ENCODE data around the gene RNU6-9.
"Not testable (repeated sequence)": the region's sequence is repeated elsewhere in the genome, so short reads cannot be mapped to it uniquely, and the experiment has no call there.

Gene RNU6-9

DNA sequence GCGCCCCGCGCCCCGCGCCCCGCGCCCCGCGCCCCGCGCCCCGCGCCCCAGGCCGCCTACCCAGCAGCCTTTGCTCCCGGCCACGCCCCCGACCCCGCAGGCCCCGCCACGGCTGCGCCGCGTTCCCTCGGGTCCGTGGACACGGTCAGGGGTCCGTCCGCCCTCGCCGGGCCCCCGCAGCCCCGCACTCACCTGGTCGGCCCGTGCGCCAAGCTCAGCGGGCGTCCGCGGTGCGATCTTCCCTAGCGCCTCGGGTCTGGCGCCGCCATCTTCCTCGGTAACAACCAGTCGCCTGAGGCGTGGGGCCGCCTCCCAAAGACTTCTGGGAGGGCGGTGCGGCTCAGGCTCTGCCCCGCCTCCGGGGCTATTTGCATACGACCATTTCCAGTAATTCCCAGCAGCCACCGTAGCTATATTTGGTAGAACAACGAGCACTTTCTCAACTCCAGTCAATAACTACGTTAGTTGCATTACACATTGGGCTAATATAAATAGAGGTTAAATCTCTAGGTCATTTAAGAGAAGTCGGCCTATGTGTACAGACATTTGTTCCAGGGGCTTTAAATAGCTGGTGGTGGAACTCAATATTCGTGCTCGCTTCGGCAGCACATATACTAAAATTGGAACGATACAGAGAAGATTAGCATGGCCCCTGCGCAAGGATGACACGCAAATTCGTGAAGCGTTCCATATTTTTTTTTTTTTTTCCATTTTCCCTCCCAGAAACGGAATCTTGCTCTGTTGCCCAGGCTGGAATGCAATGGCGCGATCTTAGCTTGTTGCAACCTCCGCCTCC, at the start of gene RNU6-9, which contains the start of gene MED16:
Gene RNU6-9 (plus strand): TSS at position 591 of the 796 bp plus-strand sequence.
Gene MED16 (minus strand): TSS at position 294 of the 796 bp plus-strand sequence. CDS start 2,056 bp downstream, outside the sequence.
- DNase-seq (ENCODE audit: low read depth in 2 of 2): peak; percentile 74 to 81

GRCh38 chr19:843836-844545, 49.3 kb upstream of the RNU6-9 start:
- no peak for DNase-seq (ENCODE audit: low read depth in 2 of 2)

DNA sequence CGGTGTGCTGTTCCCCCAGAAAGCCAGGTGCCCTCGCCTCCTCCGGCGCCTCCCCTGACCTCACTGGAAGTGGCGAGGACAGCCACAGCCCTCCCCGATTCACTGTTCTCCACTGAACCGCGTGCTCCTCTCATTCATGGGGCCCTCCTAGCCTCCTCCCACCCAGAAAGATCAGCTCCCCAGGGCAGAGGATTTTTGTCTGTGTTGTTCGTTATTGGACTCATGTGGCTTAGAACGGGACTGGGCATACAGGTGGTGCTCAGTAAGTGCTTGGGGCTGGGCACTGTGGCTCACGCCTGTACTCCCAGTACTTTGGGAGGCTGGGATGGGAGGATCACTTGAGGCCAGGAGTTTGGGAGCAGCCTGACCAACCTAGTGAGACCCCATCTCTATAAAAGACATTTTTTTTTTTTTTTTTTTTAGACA, 48.7 kb upstream of the RNU6-9 start:
- DNase-seq (ENCODE audit: low read depth in 2 of 2): no peak

DNA sequence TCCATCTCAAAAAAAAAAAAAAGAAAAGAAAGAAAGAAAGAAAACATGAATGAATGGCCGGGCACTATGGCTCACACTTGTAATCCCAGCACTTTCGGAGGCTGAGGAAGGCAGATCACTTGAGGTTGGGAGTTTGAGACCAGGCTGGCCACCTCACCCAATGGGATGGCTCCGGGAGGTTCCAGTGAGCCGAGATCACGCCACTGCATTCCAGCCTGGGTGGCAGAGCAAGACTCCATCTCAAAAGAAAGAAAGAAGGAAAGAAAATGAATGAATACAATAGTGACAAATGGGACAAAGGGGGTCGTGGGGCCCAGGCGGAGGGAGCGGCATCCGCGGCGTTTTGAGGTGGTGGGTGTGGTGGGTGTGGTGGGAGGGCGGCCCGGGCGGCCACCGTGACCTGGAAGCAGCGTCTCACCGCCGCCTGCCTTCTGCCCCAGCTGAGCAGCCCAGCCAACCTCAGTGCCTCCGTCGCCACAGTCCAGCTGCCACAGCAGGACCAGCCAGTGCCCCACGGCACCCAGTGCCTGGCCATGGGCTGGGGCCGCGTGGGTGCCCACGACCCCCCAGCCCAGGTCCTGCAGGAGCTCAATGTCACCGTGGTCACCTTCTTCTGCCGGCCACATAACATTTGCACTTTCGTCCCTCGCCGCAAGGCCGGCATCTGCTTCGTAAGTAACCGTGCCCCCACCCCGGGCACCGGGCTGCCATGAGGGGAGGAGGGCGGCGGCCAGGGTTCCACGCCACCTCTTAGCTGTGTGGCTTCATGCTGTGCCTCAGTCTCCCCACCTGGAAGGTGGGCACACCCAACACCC, 47.4 kb upstream of the RNU6-9 start:
- DNase-seq (ENCODE audit: low read depth in 2 of 2): no peak

- no peak for DNase-seq (ENCODE audit: low read depth in 2 of 2)
These were observed 44.8 kb upstream of the RNU6-9 start for GRCh38 chr19:848386-848921.

- DNase-seq (ENCODE audit: low read depth in 2 of 2): not testable (repeated sequence)
These were observed 44.1 kb upstream of the RNU6-9 start for GRCh38 chr19:849195-849594.

DNA sequence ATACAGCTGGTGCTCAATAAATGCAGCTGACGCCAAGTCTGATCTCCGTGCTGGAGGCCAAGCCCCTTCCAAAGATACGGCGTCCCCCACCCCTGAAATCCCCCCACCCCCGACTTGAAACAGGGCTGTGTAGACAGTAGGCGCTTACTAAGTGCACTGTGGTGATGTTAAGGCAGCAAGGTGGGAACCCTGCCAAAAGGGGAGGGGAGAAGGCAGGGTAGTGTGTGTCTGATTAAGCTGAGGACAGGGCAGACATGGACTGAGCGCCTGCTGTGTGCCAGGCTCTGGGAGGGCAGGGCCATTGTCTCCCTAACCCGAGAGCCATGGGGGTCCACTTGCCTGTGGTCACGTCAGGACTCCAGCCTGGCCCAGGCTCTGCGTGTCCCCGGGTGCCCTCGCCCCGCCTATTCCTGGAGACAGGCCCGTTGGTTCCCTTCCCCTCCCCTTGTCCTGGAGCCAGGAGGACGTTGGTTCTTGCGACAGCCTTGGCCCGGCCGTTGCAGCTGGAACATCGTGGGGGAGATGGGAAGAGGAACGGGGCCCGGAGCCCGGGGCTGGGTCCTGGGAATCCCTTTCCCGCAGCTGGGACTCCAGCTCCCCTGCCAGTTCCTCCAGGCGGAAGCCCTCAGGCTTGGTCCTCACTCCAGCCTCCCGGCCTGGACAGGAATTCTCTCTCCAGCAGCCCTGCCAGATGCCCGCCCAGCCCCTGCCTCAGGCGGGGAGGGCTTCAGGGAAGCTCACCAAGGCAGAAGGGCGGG, 42.9 kb upstream of the RNU6-9 start:
- DNase-seq (ENCODE audit: low read depth in 2 of 2): no peak

DNA sequence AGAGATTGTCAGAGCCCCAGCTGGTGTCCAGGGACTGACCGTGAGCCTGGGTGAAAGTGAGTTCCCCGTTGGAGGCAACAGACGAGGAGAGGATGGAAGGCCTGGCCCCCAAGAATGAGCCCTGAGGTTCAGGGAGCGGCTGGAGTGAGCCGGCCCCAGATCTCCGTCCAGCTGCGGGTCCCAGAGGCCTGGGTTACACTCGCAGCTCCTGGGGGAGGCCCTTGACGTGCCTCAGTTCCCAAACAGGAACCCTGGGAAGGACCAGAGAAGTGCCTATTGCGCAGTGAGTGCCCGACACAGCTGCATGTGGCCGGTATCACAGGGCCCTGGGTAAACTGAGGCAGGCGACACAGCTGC, 42.3 kb upstream of the RNU6-9 start:
- no peak for DNase-seq (ENCODE audit: low read depth in 2 of 2)

- DNase-seq (ENCODE audit: low read depth in 2 of 2): no peak
These were observed 40.9 kb upstream of the RNU6-9 start, which contains the start of gene ELANE for GRCh38 chr19:852136-853013. Gene ELANE, plus strand, starts transcription at chr19:852303. Its CDS starts 26 bp downstream, at chr19:852329.

DNA sequence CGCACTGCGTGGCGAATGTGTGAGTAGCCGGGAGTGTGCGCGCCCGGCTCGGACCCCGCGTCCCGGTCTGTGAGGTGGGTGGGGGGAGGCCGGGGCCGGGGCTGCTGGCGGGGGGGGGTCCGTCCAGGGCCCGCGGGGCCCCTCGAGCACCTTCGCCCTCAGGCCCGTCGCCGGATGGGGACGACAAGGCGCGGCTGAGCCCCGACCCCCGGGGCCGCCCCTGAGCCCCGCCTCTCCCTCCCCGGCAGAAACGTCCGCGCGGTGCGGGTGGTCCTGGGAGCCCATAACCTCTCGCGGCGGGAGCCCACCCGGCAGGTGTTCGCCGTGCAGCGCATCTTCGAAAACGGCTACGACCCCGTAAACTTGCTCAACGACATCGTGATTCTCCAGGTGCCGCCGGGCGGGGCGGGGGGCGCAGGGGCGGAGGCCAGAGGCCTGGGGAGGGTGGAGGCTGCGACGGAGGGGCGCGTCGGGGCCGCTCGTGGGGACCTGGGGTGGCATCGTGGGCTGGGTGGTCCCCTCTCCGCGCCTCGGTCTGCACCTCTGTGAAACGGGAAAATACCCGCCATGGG, 40.2 kb upstream of the RNU6-9 start:
- DNase-seq (ENCODE audit: low read depth in 2 of 2): no peak

GRCh38 chr19:853614-854220, 39.6 kb upstream of the RNU6-9 start:
- not testable (repeated sequence) for DNase-seq (ENCODE audit: low read depth in 2 of 2)

DNA sequence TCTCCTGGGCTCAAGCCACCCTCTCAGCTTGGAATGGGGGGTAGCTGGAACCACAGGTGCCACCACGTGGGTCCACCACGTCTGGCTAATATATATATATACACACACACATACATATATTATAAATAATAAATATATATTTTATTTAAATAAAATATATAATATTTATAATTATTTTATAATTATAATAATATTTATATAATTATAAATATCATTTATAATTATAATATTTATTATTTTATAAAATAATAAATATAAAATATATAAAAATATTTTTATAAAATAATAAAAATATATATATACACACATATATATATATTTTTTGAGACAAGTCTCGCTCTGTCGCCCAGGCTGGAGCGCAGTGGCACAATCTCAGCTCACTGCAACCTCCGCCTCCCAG, 38.7 kb upstream of the RNU6-9 start:
- no peak for DNase-seq (ENCODE audit: low read depth in 2 of 2)

DNA sequence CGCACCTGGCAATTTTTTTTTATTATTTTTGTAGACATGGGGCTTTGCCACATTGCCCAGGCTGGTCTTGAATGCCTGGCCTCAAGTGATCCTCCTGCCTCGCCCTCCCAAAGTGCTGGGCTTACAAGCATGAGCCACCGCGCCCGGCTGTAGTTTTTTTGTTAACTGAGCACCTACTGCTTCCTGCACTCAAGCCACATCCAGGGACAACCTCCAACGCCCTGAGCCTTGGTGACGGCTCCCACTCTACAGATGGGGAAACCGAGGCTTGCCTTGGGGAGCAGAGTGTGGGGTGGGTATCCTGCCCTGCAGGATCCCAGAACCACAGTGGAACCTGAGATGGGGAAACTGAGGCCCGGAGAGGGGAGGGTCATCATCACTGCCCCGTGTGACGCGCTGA, 38.1 kb upstream of the RNU6-9 start:
- DNase-seq (ENCODE audit: low read depth in 2 of 2): no peak

- DNase-seq (ENCODE audit: low read depth in 2 of 2): no peak
These were observed 37.6 kb upstream of the RNU6-9 start for GRCh38 chr19:855566-856120.

- no peak for DNase-seq (ENCODE audit: low read depth in 2 of 2)
These were observed 35.0 kb upstream of the RNU6-9 start for GRCh38 chr19:858284-858683.

DNA sequence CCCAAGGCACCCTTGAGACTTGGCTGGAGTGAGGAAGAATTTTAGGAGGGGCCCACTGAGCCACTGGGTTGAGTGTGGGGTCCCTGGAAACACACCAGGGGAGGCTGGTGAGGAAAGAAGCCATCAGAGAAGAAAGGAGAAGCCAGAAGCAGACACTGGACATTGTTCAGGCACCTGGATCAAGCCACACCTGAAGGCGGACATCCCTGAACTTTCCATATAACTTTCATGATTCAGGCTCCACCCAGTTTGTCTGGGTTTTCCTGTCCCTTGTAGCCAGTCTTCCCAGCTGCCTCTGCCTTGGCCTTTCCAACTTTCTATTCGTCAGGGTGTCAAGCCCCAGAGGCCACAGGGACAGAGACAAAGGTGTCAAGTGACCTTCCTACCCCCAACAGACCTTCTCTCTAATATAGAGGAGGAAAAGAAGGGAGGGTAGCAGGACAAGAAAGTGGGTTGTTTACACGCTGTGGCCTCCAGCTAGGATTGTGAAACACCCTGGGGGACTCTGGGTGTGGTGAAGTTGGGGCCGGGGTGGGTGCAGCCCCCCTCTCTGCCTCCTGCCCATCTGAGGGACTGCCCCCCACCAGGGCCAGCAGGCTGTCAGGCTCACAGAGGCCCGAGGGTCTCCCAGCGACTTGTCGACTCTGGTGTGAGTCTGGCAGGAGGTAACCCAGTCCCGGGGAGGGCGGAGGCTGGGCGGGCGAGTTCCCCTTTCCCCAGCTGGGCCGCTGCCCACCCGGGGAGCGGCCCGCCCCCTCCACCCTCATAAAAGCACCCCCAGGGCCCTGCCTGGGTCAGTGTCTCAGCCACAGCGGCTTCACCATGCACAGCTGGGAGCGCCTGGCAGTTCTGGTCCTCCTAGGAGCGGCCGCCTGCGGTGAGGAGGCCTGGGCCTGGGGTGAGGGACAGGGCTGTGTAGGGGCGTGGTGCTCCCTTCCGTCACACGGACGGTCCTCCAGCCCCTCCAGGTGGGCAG, 34.1 kb upstream of the RNU6-9 start, which contains the start of gene CFD:
Gene CFD (plus strand): TSS at position 797 of the 976 bp plus-strand sequence. CDS start 26 bp downstream, at position 823.
- no peak for DNase-seq (ENCODE audit: low read depth in 2 of 2)

GRCh38 chr19:861141-861755, 32.0 kb upstream of the RNU6-9 start:
- DNase-seq (ENCODE audit: low read depth in 2 of 2): no peak

Measured in stimulated activated CD8-positive, alpha-beta memory T cell treated with anti-CD3 and anti-CD28 coated beads, Interleukin-2, amount 100 ng/mL, for 1 hour (primary cell).